OCI-LY3 (cell line): ENCODE results near the gene NAMPT.

ENCODE experiments used
- H2AFZ ChIP-seq: fragments of 200-600, 300-600 bp; shearing (Covaris generic); 2 replicates; pipeline ENCODE4 v1.6.0; 2014; ENCODE audit warnings: antibody characterized with exemption, low read depth, low read length
- H3K27ac ChIP-seq: fragments of 200-600, 300-600 bp; sonication (generic); 2 replicates; pipeline ENCODE4 v1.5.1; 2014; ENCODE audit warnings: mild to moderate bottlenecking, low read length, moderate library complexity, mixed read lengths
- H3K27me3 ChIP-seq: fragments of 200-600, 300-600 bp; sonication (generic); 2 replicates; pipeline ENCODE4 v1.6.1; 2014; ENCODE audit warnings: low read depth, low read length, mixed read lengths
- H3K36me3 ChIP-seq: fragments of 200-600, 300-600 bp; sonication (generic); replicated peaks from 2 replicates; pipeline ENCODE3; 2014; ENCODE audit warnings: low read depth, low read length, mixed read lengths
- H3K4me1 ChIP-seq: fragments of 300-600, 200-600 bp; sonication (generic); 2 replicates; pipeline ENCODE4 v1.6.1; 2014; ENCODE audit warnings: low read length, mixed read lengths
- H3K4me2 ChIP-seq: fragments of 200-600, 300-600 bp; sonication (generic); 2 replicates; pipeline ENCODE4 v1.6.1; 2014; ENCODE audit warnings: low read length, mixed read lengths
- H3K4me3 ChIP-seq: fragments of 300-600, 200-600 bp; sonication (generic); 2 replicates; pipeline ENCODE4 v1.5.1; 2014; ENCODE audit warnings: antibody characterized with exemption, mild to moderate bottlenecking, low read length, moderate library complexity
- H3K79me2 ChIP-seq: fragments of 300-600, 200-600 bp; shearing (Covaris generic); 2 replicates; pipeline ENCODE4 v1.6.1; 2014; ENCODE audit warnings: mild to moderate bottlenecking, low read length, mixed read lengths
- H3K9ac ChIP-seq: fragments of 300-600, 200-600 bp; shearing (Covaris generic); 2 replicates; pipeline ENCODE4 v1.6.0; 2014; ENCODE audit warnings: mild to moderate bottlenecking, low read length, moderate library complexity
- H3K9me3 ChIP-seq: fragments of 200-600, 300-600 bp; shearing (Covaris generic); 2 replicates; pipeline ENCODE4 v1.6.1; 2014; ENCODE audit warnings: low read length, mixed read lengths; ENCODE audit not compliant: insufficient read depth
- H4K20me1 ChIP-seq: fragments of 200-600, 300-600 bp; sonication (generic); 2 replicates; pipeline ENCODE4 v1.6.1; 2016; ENCODE audit warnings: low read length, mixed read lengths; ENCODE audit not compliant: insufficient read depth
- CTCF ChIP-seq: fragments of 200-600, 300-600 bp; sonication (generic); IDR thresholded peaks from 2 replicates; pipeline ENCODE4 v1.5.1; 2014; ENCODE audit warnings: antibody characterized with exemption, low read length, low read depth
- EZH2phosphoT487 ChIP-seq: fragments of 200-600 bp; shearing (Covaris generic); IDR thresholded peaks from 2 replicates; pipeline ENCODE4 v1.6.1; 2018; ENCODE audit warnings: antibody characterized with exemption, mixed run types, low read depth

Gene NAMPT

GRCh38 chr7:106313966-106314365 is 29.2 kb upstream of the NAMPT start:
- peak overlapping the region; percentile 49 for H3K4me2 ChIP-seq
- H3K27ac ChIP-seq: peak overlapping the region; percentile 54
- no peaks in the 10 kb centered on the region for H4K20me1 ChIP-seq
- no peaks in the 10 kb centered on the region for H3K36me3 ChIP-seq
- peaks cover 3% of the 10 kb centered on the region; the same call in 1 of the 2 replicates for H3K9me3 ChIP-seq
- no peaks in the 10 kb centered on the region for H3K79me2 ChIP-seq
- H3K9ac ChIP-seq: no peak overlapping the region
- H2AFZ ChIP-seq: peak overlapping the region; percentile 57
- TF ChIP-seq EZH2phosphoT487: no peak
- no peak for TF ChIP-seq CTCF
- peaks cover 18% of the 10 kb centered on the region for H3K4me1 ChIP-seq
- H3K4me3 ChIP-seq: peak overlapping the region; percentile 28; the same call in 1 of the 2 replicates
- no peaks in the 10 kb centered on the region for H3K27me3 ChIP-seq

- Histone ChIP-seq H3K9ac (no peak overlapping the region), H3K9me3 (peaks cover 3% of the 10 kb centered on the region; the same call in 1 of the 2 replicates), H3K36me3 (no peaks in the 10 kb centered on the region), H3K27me3 (no peaks in the 10 kb centered on the region), H3K27ac (peak overlapping the region; percentile 54), H4K20me1 (no peaks in the 10 kb centered on the region), H2AFZ (peak overlapping the region; percentile 57), H3K4me3 (peak overlapping the region; percentile 28; the same call in 1 of the 2 replicates), H3K4me2 (peak overlapping the region; percentile 49), H3K4me1 (peaks cover 18% of the 10 kb centered on the region), H3K79me2 (no peaks in the 10 kb centered on the region)
- TF ChIP-seq EZH2phosphoT487: no peak
- no peak for TF ChIP-seq CTCF
Observed at GRCh38 chr7:106313456-106313901, 28.7 kb upstream of the NAMPT start.

DNA sequence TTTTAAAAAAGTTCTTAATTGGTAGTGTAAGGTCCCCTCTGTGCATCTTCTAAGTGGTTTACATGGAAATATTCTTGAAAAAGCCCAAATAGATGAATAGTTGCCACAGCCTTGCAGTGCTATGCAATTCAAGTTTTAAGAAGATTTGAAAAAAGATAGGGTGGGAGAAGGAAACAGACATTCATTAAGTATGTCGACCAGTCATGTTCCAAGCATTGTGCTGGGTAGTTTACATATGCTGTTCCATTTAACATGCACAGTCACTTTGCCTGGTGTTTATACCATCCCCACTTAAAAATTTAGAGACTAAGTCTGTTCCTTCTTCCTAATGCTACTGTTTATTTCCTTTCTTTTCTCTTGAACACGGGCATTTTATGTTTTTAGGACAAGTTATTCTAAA is 28.1 kb upstream of the NAMPT start:
- Histone ChIP-seq H3K9me3 (peaks cover 3% of the 10 kb centered on the region; the same call in 1 of the 2 replicates), H2AFZ (no peak overlapping the region)

More for the DNA sequence above, 28.1 kb upstream of the NAMPT start:
- no peaks in the 10 kb centered on the region for H3K79me2 ChIP-seq
- H3K36me3 ChIP-seq: no peaks in the 10 kb centered on the region
- H3K9ac ChIP-seq: no peak overlapping the region
- H4K20me1 ChIP-seq: no peaks in the 10 kb centered on the region
- no peak overlapping the region for H3K4me3 ChIP-seq
- H3K4me2 ChIP-seq: no peak overlapping the region
- no peaks in the 10 kb centered on the region for H3K27me3 ChIP-seq
- no peak for TF ChIP-seq EZH2phosphoT487
- no peak for TF ChIP-seq CTCF
- no peak overlapping the region for H3K27ac ChIP-seq
- H3K4me1 ChIP-seq: peaks cover 18% of the 10 kb centered on the region
